ENCODE measurements around the gene TOR4A. TPM values are rescaled to one million over a fixed set of nuclear protein-coding genes. Genes with fewer than 3 reads are reported as not detected.

TOR4A gene
- polyA plus RNA-seq = 10 to 100 TPM in 2 of 4 donors, 1 to 10 TPM in 2; 3.4 to 21.5 (median 15.4) TPM
- long read RNA-seq, donor 1, full-length matches to known transcripts = 7 of 7 reads
- long read RNA-seq, donor 1, partial matches to known transcripts = 0 of 7 reads
- long read RNA-seq, donor 1, other reads (novel, unspliced or antisense) = 0 of 7 reads
- long read RNA-seq, donor 2, full-length matches to known transcripts = 4 of 12 reads
- long read RNA-seq, donor 2, partial matches to known transcripts = 8 of 12 reads
- long read RNA-seq, donor 2, other reads (novel, unspliced or antisense) = 0 of 12 reads
- long read RNA-seq, donor 3, full-length matches to known transcripts = 1 of 19 reads
- long read RNA-seq, donor 3, partial matches to known transcripts = 18 of 19 reads
- long read RNA-seq, donor 3, other reads (novel, unspliced or antisense) = 0 of 19 reads
- long read RNA-seq, donor 4 = 0 reads
- long read RNA-seq, donor 5, full-length matches to known transcripts = 1 of 1 reads
- long read RNA-seq, donor 5, partial matches to known transcripts = 0 of 1 reads
- long read RNA-seq, donor 5, other reads (novel, unspliced or antisense) = 0 of 1 reads
- long read RNA-seq, donor 6, full-length matches to known transcripts = 3 of 3 reads
- long read RNA-seq, donor 6, partial matches to known transcripts = 0 of 3 reads
- long read RNA-seq, donor 6, other reads (novel, unspliced or antisense) = 0 of 3 reads
- long read RNA-seq, donor 7 = 0 reads
- long read RNA-seq, donor 8 = 0 reads
- long read RNA-seq, donor 9, full-length matches to known transcripts = 1 of 1 reads
- long read RNA-seq, donor 9, partial matches to known transcripts = 0 of 1 reads
- long read RNA-seq, donor 9, other reads (novel, unspliced or antisense) = 0 of 1 reads
- long read RNA-seq, donor 10, full-length matches to known transcripts = 1 of 1 reads
- long read RNA-seq, donor 10, partial matches to known transcripts = 0 of 1 reads
- long read RNA-seq, donor 10, other reads (novel, unspliced or antisense) = 0 of 1 reads

DNA sequence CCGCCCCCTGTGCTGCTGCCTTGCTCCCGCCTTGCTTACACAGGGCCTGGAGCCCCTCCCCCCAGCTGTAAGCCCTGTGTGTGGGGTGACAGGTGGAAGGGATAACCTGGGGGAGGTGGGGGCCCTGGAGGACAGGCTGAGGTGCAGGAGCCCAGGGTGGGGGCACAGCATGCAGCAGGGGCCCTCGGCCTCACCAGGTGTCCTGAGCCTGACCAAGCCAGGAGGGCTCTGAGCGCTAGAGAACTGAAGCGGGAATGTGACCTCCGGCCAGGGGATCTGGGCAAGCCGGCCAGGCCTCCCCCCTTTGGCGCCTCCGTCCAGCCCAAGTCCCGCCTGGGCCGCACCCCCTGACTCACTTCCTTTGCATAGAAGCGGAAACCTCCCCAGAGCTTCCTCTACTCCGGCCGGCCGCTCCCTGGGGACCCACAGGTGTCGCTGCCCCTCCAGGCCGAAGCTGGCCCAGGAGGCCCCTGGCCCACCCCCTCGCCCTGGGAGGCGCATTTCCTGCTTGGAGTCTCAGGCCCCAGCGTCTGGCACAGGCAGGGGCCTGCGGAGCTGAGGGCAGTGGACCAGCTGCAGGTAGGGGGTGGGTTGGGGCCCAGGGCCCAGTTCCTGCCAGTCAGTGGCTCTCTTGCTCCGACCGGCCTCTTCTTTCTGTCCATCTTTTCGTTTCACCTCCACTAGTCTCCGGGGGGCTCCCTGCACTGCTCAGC is at the start of gene TOR4A:
TOR4A (plus strand) TSS at position 398 of the 713 bp plus-strand sequence. CDS start 964 bp downstream, outside the sequence.
- peak; percentile 88 to 93 for DNase-seq
- WGBS, 3 donors = 2 to 6% (median 4%) methylated on average over 24 to 25 of the region's 25 CpGs
- peaks cover 2 to 53% (median 9%) of the 10 kb centered on the region in 3 donors for H3K4me1 ChIP-seq (ENCODE audit: control insufficient read depth in 3 of 3, insufficient read depth in 2 of 3, low read depth in 1 of 3, low read length in 2 of 3)
- H3K27ac ChIP-seq (ENCODE audit: low read depth in 1 of 3, low read length in 2 of 3) = peak within 1 kb of the TSS; percentile 80 to 96 (median 95)
- H3K27me3 ChIP-seq (ENCODE audit: control insufficient read depth in 3 of 3, insufficient read depth in 3 of 3, low read length in 3 of 3) = peaks cover 0 to 9% (median 0%) of the 10 kb centered on the region in 3 donors
- FAIRE-seq = no peak
- no peaks in the 10 kb centered on the region for H3K9me3 ChIP-seq (ENCODE audit: control insufficient read depth in 2 of 2, insufficient read depth in 1 of 2, low read depth in 1 of 2, low read length in 1 of 2)
- H3K36me3 ChIP-seq (ENCODE audit: control insufficient read depth in 3 of 3, insufficient read depth in 2 of 3, low read depth in 1 of 3, low read length in 3 of 3) = peaks cover 0 to 64% (median 4%) of the 10 kb centered on the region in 3 donors
- H3K4me3 ChIP-seq (ENCODE audit: low read depth in 1 of 3, low read length in 3 of 3) = peak within 1 kb of the TSS; percentile 56 to 87 (median 69)

DNA sequence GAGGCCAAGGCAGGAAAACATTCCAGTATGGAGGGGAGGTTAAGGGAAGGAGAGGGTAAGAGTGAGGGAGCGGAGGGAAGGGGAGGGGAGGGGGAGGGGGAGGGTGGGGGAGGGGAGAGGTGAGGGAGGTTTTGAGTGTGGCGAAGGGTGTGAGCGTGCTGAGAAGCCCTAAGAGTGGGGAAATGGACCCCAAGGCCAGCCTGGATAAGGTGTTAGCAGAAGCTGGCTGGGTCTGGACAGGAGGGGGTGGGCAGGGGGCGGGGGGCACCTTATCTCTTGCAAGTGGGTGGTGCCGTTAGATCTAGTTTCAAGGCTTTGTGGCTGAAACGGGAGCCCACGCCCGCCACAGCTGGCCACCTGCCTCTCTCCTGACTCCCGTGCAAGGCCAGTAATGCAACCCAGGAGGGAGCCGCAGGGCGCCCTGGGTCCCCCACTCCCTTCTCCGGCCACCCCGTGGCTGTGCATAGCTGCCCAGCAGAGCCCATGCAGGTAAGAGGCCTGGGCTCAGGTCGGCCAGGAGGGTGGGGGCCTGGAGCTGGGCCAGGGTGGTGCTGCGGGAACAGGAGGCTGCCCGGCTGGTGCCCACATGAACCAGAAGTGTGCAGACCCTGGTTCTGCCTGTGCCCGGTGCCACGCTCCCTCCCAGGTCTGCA is 49.5 kb upstream of the TOR4A start:
- Histone ChIP-seq H3K4me1 (ENCODE audit: control insufficient read depth in 3 of 3, insufficient read depth in 2 of 3, low read depth in 1 of 3, low read length in 2 of 3) (peaks cover 0 to 84% (median 11%) of the 10 kb centered on the region in 3 donors), H3K36me3 (ENCODE audit: control insufficient read depth in 3 of 3, insufficient read depth in 2 of 3, low read depth in 1 of 3, low read length in 3 of 3) (peaks cover 0 to 21% (median 0%) of the 10 kb centered on the region in 3 donors), H3K4me3 (ENCODE audit: low read depth in 1 of 3, low read length in 3 of 3) (peak overlapping the region in 1 of 3 donors; percentile 16), H3K9me3 (ENCODE audit: control insufficient read depth in 2 of 2, insufficient read depth in 1 of 2, low read depth in 1 of 2, low read length in 1 of 2) (no peaks in the 10 kb centered on the region), H3K27me3 (ENCODE audit: control insufficient read depth in 3 of 3, insufficient read depth in 3 of 3, low read length in 3 of 3) (no peaks in the 10 kb centered on the region), H3K27ac (ENCODE audit: low read depth in 1 of 3, low read length in 2 of 3) (peak overlapping the region in 1 of 3 donors; percentile 95)
- DNase-seq = no peak
- no peak for FAIRE-seq
- 11 to 37% (median 24%) methylated on average over 12 to 18 of the region's 18 CpGs for WGBS, 3 donors

DNA sequence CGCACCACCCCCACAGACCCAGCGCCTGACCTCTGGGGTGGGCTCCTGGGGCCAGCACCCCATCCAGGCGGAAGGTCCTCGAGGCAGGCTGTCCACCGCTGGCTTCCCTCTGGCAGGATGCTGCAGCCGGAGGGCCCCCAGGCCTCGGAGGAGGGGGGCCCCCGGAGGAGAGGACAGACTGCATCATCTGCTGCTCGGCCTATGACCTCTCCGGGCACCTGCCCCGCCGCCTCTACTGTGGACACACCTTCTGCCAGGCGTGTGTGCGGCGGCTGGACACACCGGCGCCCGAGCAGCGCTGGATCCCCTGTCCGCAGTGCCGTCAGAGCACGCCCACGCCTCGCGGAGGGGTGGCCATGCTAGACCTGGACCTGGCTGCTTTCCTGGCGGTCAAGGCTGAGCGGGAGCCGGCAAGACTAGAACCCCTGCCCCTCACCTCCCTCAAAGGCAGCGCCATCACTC is 49.0 kb upstream of the TOR4A start:
- Histone ChIP-seq H3K27me3 (ENCODE audit: control insufficient read depth in 3 of 3, insufficient read depth in 3 of 3, low read length in 3 of 3) (no peaks in the 10 kb centered on the region), H3K4me3 (ENCODE audit: low read depth in 1 of 3, low read length in 3 of 3) (peak overlapping the region in 1 of 3 donors; percentile 16)
- no peak for FAIRE-seq

DNA sequence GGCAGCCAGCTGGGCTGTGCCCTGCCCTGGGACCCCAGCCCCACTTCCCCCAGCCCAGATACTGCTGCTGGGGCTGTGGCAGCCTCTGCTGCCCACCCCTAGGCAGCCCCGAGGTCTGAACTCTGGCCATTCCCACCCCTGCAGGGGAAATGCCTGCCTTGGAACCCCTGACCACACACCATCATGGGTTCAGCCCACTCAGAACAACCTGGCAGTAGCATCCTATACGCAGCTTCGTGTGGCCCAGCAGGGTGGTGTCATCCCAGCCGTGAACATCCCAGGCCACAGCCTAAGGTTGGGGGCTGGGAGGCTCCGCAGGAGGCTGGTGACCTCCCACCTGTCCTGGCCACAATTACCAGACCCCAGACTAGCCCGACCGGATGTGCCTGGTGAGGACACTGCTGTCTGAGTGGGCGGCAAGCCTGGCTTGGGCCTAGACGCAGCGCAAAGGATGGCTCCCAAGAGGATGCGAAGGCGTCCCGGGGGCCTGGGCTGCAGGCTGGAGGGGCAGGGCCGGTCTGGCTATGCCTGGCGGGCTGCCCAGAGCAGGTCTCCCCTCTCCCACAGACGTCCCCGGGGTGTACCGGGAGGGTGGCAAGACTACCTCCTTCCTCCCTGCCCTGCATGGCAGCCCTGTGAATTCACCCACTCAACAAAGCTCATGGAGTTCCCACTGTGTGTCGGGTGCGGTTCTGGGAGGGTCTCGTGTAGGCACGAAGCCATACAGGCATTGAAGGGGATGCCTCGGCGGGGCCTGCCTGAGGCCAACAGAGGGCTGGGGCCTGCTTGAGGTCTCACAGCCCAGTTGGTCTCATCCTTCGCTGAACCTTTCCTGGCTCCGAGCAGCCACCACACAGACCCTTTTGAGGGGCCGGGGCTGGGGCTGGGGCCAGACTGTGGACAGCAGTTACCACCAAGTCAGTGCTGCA is 48.3 kb upstream of the TOR4A start:
- Histone ChIP-seq H3K36me3 (ENCODE audit: control insufficient read depth in 3 of 3, insufficient read depth in 2 of 3, low read depth in 1 of 3, low read length in 3 of 3) (peaks cover 0 to 31% (median 0%) of the 10 kb centered on the region in 3 donors), H3K4me1 (ENCODE audit: control insufficient read depth in 3 of 3, insufficient read depth in 2 of 3, low read depth in 1 of 3, low read length in 2 of 3) (peaks cover 0 to 84% (median 11%) of the 10 kb centered on the region in 3 donors), H3K4me3 (ENCODE audit: low read depth in 1 of 3, low read length in 3 of 3) (no peak overlapping the region), H3K27me3 (ENCODE audit: control insufficient read depth in 3 of 3, insufficient read depth in 3 of 3, low read length in 3 of 3) (no peaks in the 10 kb centered on the region), H3K27ac (ENCODE audit: low read depth in 1 of 3, low read length in 2 of 3) (peak overlapping the region in 1 of 3 donors; percentile 95), H3K9me3 (ENCODE audit: control insufficient read depth in 2 of 2, insufficient read depth in 1 of 2, low read depth in 1 of 2, low read length in 1 of 2) (no peaks in the 10 kb centered on the region)
- peak in 1 of 2 donors; percentile 36 for DNase-seq
- WGBS, 3 donors = 61 to 69% (median 68%) methylated on average over 26 to 27 of the region's 27 CpGs
- FAIRE-seq = no peak

More for the DNA sequence above, 49.0 kb upstream of the TOR4A start:
- DNase-seq = peak in 1 of 2 donors; percentile 39
- H3K27ac ChIP-seq (ENCODE audit: low read depth in 1 of 3, low read length in 2 of 3) = peak overlapping the region in 1 of 3 donors; percentile 95
- WGBS, 3 donors = 32 to 57% (median 36%) methylated on average over 16 to 29 of the region's 29 CpGs
- H3K36me3 ChIP-seq (ENCODE audit: control insufficient read depth in 3 of 3, insufficient read depth in 2 of 3, low read depth in 1 of 3, low read length in 3 of 3) = peaks cover 0 to 27% (median 0%) of the 10 kb centered on the region in 3 donors
- no peaks in the 10 kb centered on the region for H3K9me3 ChIP-seq (ENCODE audit: control insufficient read depth in 2 of 2, insufficient read depth in 1 of 2, low read depth in 1 of 2, low read length in 1 of 2)
- peaks cover 0 to 88% (median 11%) of the 10 kb centered on the region in 3 donors for H3K4me1 ChIP-seq (ENCODE audit: control insufficient read depth in 3 of 3, insufficient read depth in 2 of 3, low read depth in 1 of 3, low read length in 2 of 3)

DNA sequence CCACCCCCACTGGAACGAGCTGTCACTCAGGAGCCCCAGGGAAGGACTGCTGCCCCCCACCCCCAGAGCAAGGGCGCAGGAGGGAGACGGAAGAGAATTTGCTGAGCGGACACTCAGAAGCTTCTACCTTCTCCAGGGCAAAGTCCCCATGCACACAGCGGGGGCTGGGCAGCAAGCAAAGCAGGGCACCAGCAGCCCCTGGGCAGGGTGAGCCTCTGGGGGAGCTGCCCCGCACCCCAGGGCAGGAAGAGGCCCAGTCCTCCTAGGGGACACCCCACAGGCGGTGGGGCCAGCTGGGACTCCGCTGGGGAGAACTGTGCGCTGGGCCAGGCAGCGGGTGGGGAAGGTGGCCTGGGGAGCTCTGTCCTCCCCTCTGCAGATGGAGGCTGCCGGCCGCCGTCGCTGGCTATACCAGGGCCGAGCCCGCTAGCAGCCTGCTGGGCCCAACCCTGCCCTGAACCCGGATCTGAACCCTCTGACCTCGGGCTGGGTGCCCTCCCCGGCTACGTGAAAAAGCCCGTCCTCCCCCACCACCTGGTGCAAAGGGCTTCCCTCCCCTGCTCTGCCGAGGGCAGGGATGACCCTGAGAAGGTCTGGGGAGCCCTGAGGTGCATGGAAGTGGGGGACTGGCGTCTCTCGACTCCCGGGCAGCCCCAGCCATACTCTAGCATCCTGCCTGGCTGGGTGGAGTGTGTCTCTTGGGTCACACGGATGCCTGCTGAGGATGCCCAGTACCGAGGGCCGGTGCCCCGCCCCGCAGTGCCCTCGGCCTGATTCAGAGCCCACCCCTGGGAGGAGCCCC is 47.4 kb upstream of the TOR4A start:
- Histone ChIP-seq H3K27me3 (ENCODE audit: control insufficient read depth in 3 of 3, insufficient read depth in 3 of 3, low read length in 3 of 3) (no peaks in the 10 kb centered on the region), H3K27ac (ENCODE audit: low read depth in 1 of 3, low read length in 2 of 3) (peak overlapping the region in 2 of 3 donors; percentile 5 to 95), H3K36me3 (ENCODE audit: control insufficient read depth in 3 of 3, insufficient read depth in 2 of 3, low read depth in 1 of 3, low read length in 3 of 3) (peaks cover 0 to 40% (median 0%) of the 10 kb centered on the region in 3 donors), H3K9me3 (ENCODE audit: control insufficient read depth in 2 of 2, insufficient read depth in 1 of 2, low read depth in 1 of 2, low read length in 1 of 2) (no peaks in the 10 kb centered on the region), H3K4me3 (ENCODE audit: low read depth in 1 of 3, low read length in 3 of 3) (peak overlapping the region in 1 of 3 donors; percentile 21), H3K4me1 (ENCODE audit: control insufficient read depth in 3 of 3, insufficient read depth in 2 of 3, low read depth in 1 of 3, low read length in 2 of 3) (peaks cover 0 to 80% (median 11%) of the 10 kb centered on the region in 3 donors)
- FAIRE-seq (no peak), DNase-seq (peak; percentile 52 to 92)
- 17 to 51% (median 27%) methylated on average over 27 to 31 of the region's 31 CpGs for WGBS, 3 donors

DNA sequence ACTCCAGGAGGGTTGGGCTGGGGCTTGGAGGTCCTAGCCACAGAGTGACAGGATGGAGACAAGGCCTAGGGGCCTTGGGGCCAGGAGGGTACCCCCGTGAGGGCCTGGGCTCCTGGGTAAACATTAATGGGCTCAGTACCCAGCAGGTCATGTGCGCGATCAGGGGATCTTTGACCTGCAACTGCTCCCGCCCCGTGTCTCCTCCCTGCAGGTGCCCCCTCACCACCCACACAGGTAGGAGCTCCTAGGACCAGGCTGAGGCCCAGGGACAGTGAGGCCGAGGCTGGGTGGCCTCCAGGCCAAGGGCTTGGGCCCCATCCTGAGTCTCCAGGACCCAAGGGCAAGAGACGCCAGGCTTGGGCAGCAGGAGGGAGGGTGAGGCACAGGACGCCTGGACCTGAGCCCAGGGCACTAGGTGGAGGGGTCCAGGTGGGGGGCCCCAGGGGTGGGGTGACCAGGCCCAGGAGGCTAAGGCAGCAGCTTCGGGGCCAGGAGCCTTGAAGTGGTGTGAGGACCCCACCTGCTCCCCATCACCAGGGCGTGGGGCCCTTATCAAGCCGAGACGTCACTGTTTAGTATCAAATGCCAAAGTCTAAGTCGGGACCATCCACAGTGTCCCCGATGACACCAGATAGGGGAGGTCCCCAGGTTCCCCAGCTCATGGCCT is 46.7 kb upstream of the TOR4A start, which contains the start of gene SLC34A3:
SLC34A3 (plus strand) TSS at position 197 of the 667 bp plus-strand sequence. CDS start 802 bp downstream, outside the sequence.
- no peaks in the 10 kb centered on the region for H3K9me3 ChIP-seq (ENCODE audit: control insufficient read depth in 2 of 2, insufficient read depth in 1 of 2, low read depth in 1 of 2, low read length in 1 of 2)
- DNase-seq (peak; percentile 56 to 78), FAIRE-seq (no peak)
- peaks cover 0 to 47% (median 0%) of the 10 kb centered on the region in 3 donors for H3K36me3 ChIP-seq (ENCODE audit: control insufficient read depth in 3 of 3, insufficient read depth in 2 of 3, low read depth in 1 of 3, low read length in 3 of 3)
- no peaks in the 10 kb centered on the region for H3K27me3 ChIP-seq (ENCODE audit: control insufficient read depth in 3 of 3, insufficient read depth in 3 of 3, low read length in 3 of 3)
- H3K27ac ChIP-seq (ENCODE audit: low read depth in 1 of 3, low read length in 2 of 3) = peak within 1 kb of the TSS in 2 of 3 donors; percentile 5 to 95
- WGBS, 3 donors = 17 to 51% (median 28%) methylated on average over 14 of the region's 14 CpGs
- H3K4me3 ChIP-seq (ENCODE audit: low read depth in 1 of 3, low read length in 3 of 3) = peak within 1 kb of the TSS in 1 of 3 donors; percentile 21
- H3K4me1 ChIP-seq (ENCODE audit: control insufficient read depth in 3 of 3, insufficient read depth in 2 of 3, low read depth in 1 of 3, low read length in 2 of 3) = peaks cover 0 to 79% (median 11%) of the 10 kb centered on the region in 3 donors

Data from small intestine (tissue), 16 donors.